Brain microvascular endothelial cell (primary cell): ENCODE data around the gene WDR6.

Experiments used
- DNase-seq: peaks from one replicate; pipeline ENCODE4 v3.0.0-alpha.2; 2020
- H3K27ac ChIP-seq: fragments of 250-450 bp; sonication (Bioruptor Pico); 2 replicates; pipeline ENCODE4 v1.5.1; 2020; ENCODE audit warnings: mild to moderate bottlenecking, moderate library complexity
- H3K27me3 ChIP-seq: fragments of 250-450 bp; sonication (Bioruptor Pico); replicated peaks from 2 replicates; pipeline ENCODE4 v1.5.1; 2020; ENCODE audit warnings: mild to moderate bottlenecking
- H3K36me3 ChIP-seq: fragments of 250-450 bp; sonication (Bioruptor Pico); replicated peaks from 2 replicates; pipeline ENCODE4 v1.5.1; 2020; ENCODE audit warnings: mild to moderate bottlenecking
- H3K4me3 ChIP-seq: 2 replicates; pipeline ENCODE4 v1.5.1; 2011; ENCODE audit warnings: low read depth, mild to moderate bottlenecking, control low read depth, low read length, moderate library complexity
- CTCF ChIP-seq: IDR thresholded peaks from 2 replicates; pipeline ENCODE4 v1.5.1; 2011; ENCODE audit warnings: low read depth, mild to moderate bottlenecking, moderate library complexity, low read length, control low read depth, inconsistent platforms; ENCODE audit errors: missing control alignments
- in situ Hi-C: cut with HindIII; loops from 2 replicates; pipeline ENCODE4 v1.10.0; 2017; ENCODE audit warnings: low sequenced_read_pairs, low pct_ligation_motif_present

The WDR6 gene

DNA sequence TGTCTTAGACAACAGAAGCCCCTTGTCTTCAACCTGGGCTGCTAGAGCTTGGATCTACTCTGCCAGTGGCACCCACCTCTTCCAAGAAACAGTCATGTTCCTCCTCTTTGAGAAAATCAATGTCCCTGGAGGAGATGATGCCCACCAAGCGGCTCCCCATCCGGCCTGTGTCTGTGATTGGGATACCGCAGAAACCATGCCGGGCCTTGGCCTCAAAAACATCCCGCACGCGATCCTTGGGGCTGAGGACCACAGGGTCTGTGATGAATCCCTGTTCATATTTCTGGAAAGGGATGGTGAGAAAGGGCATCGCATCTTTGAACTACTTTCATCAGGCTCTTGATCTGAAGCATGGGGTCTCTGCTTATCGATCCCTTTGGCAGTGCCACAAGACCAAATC, 20.4 kb downstream of the WDR6 start:
- H3K36me3 ChIP-seq = peaks cover 56% of the 10 kb centered on the region
- TF ChIP-seq CTCF = no peak
- in situ Hi-C loops = no loop called here
- H3K27me3 ChIP-seq = no peaks in the 10 kb centered on the region
- DNase-seq = no peak
- H3K4me3 ChIP-seq = no peak overlapping the region
- no peak overlapping the region for H3K27ac ChIP-seq

GRCh38 chr3:49028298-49028672, 21.1 kb downstream of the WDR6 start:
- Histone ChIP-seq H3K27ac (peak overlapping the region; percentile 67), H3K27me3 (no peaks in the 10 kb centered on the region), H3K36me3 (peaks cover 62% of the 10 kb centered on the region), H3K4me3 (peak overlapping the region; percentile 87)
- in situ Hi-C loops = no loop called here
- no peak for TF ChIP-seq CTCF
- DNase-seq = no peak

DNA sequence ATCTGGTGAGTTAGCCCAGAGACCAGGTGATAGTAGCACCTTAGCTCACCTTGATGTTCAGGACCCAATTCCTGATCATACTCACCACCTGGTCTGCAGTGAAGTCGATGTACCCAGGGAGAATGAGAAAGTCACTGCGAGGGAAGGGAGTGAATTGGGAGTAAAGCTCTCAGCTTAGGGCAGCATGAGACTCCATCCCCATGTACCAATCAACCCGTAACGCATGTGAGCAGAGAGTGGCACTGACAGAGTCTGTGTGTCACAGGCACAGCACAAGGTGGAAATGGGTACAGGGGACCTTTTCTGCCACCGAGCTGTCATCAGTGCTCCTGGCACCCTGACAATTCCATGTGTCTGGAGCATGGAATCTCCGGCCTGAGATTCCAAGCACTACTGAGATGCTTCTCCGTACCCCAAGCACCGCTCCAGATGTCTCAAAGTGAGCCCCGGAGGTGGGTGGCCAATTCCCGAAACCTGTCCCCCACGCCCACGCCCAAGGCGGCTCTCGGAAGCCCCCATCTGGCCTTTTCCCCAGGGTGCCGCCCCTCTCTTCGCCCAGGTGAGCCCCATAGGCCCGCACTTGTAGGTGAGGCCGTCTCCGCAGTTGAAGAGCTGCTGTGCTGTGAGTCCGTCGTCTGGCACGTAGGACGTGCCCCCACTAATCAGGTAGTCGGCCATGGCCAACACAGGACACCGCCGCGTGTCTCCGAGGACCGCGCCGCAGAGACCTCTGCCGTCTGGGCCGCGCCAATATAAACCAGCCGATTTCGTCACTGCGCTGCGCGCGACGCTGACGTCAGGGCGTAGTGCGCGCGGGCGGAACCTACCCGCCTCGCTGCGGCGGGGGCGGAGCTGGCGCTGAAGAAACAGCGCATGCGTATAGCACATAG, 21.7 kb downstream of the WDR6 start, which contains the start of gene IMPDH2:
Gene IMPDH2, minus strand, starts transcription at position 726 of the 890 bp plus-strand sequence. Its CDS starts 48 bp downstream, at position 678.
- H3K36me3 ChIP-seq = peaks cover 64% of the 10 kb centered on the region

GRCh38 chr3:49029563-49029884, 22.3 kb downstream of the WDR6 start:
- in situ Hi-C loops = no loop called here
- no peak for DNase-seq
- Histone ChIP-seq H3K4me3 (no peak overlapping the region), H3K27ac (peak overlapping the region; percentile 67), H3K27me3 (no peaks in the 10 kb centered on the region), H3K36me3 (peaks cover 59% of the 10 kb centered on the region)
- no peak for TF ChIP-seq CTCF

More for the DNA sequence above, 21.7 kb downstream of the WDR6 start, which contains the start of gene IMPDH2:
- peak; percentile 79 for DNase-seq
- in situ Hi-C loops = no loop called here
- TF ChIP-seq CTCF = peak; percentile 2
- H3K4me3 ChIP-seq = peak within 1 kb of the TSS; percentile 87
- no peaks in the 10 kb centered on the region for H3K27me3 ChIP-seq
- H3K27ac ChIP-seq = peak within 1 kb of the TSS; percentile 67

GRCh38 chr3:49030321-49030720, 23.1 kb downstream of the WDR6 start:
- peaks cover 57% of the 10 kb centered on the region for H3K36me3 ChIP-seq
- no peak overlapping the region for H3K27ac ChIP-seq
- no peak overlapping the region for H3K4me3 ChIP-seq
- in situ Hi-C loops = no loop called here
- no peak for TF ChIP-seq CTCF
- H3K27me3 ChIP-seq = no peaks in the 10 kb centered on the region
- DNase-seq = no peak
